HG03457 (cell line): Measurements from ENCODE around the gene CEP192.
"Not testable (repeated sequence)": the region's sequence is repeated elsewhere in the genome, so short reads cannot be mapped to it uniquely, and the experiment has no call there.

ENCODE experiments used
- ATAC-seq: cut with Tn5 transposase; IDR thresholded peaks from one replicate; pipeline ENCODE4 v1.9.1; 2021; ENCODE audit warnings: moderate number of reproducible peaks; ENCODE audit not compliant: unreplicated experiment

The CEP192 gene

DNA sequence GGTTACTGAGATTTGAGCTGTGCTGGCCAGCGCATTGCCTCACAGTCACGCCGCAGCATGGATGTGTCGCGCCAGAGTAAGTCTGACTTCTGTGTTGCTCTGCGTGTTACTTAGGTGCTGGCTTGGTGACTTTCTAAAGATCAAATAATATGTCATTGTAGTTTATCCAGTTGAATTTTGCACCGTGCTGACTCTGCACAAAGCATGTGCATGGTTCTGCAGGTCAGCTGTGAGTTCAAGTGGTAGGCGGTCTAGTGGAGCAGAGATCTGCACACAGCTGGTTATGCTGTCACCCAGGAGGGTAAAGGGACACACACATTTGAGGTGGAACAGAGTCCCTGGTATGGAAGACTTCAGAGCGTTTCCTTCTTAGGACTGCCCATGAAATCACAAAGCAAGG lies 105.1 kb downstream of the CEP192 start:
- ATAC-seq = no peak

DNA sequence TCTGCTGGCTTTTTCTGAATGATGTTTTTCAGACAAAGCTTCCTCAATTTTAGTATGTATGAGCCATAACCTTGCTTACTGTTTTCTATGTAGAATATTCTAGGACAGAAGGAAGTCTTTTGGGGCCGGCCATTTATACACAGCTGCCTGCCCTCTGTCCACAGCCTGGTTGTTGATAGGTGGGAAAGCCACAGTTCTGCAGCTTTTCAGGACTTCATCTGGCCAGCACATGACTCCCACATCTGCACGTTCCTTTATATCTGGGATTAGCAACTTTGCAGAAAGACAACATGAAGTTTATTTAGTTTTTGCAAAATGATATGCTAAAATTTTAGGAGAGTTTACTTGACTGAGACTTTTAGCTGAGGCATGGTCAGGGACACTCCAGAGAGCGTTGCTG lies 105.6 kb downstream of the CEP192 start:
- no peak for ATAC-seq

DNA sequence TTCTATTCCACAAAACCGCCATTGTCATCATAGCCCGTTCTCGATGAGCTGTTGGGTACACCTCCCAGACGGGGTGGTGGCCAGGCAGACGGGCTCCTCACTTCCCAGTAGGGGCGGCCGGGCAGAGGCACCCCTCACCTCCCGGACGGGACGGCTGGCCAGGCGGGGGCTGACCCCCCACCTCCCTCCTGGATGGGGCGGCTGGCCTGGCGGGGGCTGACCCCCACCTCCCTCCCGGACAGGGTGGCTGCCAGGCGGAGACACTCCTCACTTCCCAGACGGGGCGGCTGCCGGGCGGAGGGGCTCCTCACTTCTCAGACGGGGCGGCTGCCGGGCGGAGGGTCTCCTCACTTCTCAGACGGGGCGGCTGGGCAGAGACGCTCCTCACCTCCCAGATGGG lies 106.9 kb downstream of the CEP192 start:
- ATAC-seq = not testable (repeated sequence)

GRCh38 chr18:13099113-13099512 lies 108.0 kb downstream of the CEP192 start:
- no peak for ATAC-seq

DNA sequence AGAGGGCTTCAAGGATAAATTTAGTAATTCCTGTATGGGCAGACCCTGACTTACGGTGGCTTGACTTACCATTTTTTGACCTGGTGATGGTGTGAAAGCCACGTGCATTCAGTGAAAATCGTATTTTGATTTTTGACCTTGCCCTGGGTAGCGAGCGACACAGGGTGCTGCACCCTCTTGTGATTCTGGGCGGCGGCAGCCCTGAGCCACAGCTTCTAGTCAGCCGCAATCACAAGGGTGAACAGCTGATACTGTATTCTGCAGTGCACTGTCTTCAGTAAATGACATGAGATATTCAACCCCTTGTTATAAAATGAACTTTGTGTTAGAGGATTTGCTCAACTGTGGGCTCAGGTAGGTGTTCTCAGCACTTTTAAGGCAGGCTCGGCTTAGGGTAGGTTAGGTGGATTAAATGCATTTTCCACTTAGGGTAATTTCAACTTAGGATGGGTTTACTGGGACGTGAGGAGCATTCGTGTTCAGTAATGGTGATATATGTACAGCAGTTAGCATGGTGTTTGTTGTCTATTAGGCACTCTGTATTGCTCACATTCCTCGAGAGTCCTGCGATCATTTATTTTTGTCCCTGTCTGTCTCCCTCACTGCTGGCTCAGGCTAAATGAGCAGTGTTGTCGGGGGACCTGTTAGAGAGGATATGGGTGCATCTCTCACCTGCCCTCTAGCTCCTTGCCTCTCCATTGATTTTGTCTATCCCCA lies 109.9 kb downstream of the CEP192 start:
- no peak for ATAC-seq

- no peak for ATAC-seq
These were observed 110.6 kb downstream of the CEP192 start for GRCh38 chr18:13101659-13102197.

DNA sequence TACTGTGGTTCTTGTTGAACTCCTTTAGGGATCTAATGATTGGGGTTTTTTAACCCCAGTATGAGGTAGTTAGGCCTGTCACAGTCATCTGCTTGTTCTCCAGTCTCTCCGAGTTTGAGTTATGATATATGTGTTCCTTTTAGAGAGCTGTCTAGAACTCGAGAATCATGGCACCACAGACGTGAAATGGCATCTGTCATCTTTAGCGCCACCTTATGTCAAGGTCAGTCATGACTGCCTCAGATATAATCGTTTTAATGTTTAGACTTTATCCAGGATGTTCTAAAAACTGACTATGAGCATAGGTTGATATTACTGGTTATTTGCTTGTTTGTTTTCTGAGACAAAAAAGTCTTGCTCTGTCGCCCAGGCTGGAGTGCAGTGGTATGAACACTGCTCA lies 112.2 kb downstream of the CEP192 start:
- no peak for ATAC-seq

DNA sequence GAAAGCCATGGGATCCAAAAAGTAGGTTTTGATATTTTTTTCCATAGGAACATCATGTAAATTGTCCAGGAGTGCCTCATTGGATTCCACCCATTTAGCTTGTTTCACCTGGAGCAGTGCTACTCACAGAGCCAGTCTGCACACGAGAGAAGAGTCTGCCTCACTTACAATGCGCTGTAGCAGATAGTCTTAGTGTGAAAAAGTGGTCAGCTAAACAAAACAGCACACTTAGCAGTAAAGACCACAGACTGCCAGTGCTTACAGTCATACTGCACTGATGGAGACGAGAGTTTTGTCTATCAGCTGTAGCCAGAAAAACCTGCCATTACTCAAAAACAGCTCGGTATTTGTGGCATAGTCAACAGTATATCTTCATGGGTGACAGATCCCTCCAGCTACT lies 113.9 kb downstream of the CEP192 start:
- no peak for ATAC-seq

- no peak for ATAC-seq
These were observed 115.9 kb downstream of the CEP192 start for GRCh38 chr18:13107074-13107473.

- no peak for ATAC-seq
These were observed 117.2 kb downstream of the CEP192 start for GRCh38 chr18:13108330-13108729.

DNA sequence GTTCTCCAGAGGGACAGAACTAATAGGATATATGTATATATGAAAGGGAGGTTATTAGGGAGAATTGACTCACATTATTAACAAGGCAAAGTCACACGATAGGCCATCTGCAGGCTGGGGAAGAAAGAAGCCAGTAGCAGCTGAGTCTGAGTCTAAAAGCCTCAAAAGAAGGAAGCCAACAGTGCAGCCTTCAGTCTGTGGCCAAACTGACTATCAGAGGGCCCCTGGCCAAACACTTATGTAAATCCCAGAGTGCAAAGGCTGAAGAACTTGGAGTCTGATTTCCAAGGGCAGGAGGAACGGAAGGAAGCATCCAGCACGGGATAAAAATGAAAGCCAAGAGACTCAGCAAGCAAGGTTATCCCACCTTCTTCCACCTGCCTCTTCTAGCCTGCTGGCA lies 119.4 kb downstream of the CEP192 start:
- no peak for ATAC-seq

- no peak for ATAC-seq
These were observed 121.8 kb downstream of the CEP192 start for GRCh38 chr18:13112982-13113381.

DNA sequence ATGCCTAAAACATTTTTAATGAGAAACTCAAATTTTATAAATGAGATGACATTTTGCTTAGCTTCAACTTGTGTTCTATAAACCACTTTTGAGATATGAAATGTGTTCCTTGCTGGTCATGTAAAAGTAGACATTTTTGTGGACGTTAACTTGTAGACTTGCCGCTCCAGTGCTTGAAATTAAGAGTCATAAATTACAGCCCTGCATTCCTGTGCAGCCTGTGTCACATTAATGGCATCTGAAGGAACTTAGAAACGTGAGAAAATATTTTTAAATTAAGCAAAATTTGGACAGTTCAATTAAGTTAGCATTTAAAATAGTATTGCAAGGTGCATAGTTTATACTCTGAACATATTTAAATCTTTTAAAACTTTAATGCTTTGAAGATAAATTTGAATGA lies 129.1 kb downstream of the CEP192 start:
- ATAC-seq = no peak

DNA sequence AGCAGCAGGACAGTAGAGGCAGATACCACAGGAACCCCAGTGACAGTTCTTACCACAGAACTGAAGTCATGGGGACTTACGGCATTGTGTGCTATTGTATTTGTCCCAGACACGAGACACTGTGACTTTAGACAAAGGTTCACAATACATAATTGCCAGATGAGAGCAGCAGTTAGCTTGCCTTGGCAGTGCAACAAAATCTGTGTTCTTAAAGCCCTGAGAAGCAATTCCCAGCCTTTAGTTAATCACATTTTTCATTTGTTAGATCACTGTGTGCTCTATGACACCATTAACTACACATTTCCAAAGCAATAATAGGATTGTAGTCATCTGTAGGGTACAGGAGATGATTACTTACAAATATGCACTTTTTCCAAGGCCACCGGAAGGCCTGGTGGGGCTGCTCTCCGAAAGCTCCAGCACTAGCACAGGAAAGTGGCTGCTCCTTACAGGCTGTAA lies 129.8 kb downstream of the CEP192 start:
- ATAC-seq = no peak

- ATAC-seq = no peak
These were observed 133.2 kb downstream of the CEP192 start for GRCh38 chr18:13124411-13124810.

DNA sequence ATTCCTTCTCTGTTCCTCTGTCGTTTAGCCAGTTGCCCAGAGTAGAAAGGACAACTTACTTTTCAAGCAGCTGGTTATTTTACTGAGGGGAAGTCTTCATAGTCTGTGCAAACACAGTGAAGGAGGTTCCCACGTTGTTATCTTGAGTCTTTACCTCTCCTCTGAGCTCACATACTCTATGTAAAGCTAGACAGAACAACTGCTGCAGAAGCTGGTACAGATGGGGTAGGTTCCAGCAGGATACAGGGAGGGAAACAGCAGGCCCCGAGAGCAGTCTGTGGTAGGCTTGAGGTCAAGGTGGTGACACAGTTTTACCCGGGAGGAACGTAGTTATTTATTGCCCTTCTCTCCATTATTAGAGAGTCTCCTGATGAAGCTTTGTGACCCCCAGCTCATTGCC lies 134.0 kb downstream of the CEP192 start:
- no peak for ATAC-seq

DNA sequence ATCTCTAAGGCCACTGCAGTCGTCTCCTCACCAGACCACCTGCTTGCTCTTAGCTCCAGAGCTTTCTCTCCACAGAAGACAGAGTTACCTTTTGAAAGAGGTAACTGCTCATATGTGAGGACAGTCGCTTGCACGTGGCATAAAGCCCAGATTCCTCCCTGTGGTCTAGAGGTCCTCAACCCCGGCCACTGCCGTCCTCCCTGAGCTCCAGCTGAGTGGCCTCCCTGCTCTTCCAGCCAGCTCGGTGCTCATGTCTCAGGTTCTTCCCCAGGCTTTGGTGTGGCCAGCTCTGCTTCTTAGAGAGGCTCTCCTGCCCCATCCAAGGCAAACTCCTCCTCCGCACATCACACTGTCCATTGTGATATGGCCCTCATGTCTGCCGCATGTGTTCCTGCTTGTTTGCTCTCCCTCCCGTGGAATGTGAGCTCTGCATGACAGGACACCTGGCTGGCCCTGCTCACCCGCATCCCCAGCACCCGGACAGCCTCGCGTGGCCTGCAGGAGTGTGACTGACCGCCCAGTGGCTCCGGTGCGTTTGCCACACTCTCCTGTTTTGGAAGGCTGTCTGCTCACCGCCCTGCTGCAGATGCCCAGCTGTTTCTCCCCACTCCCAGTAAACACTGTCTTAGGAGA lies 135.9 kb downstream of the CEP192 start:
- ATAC-seq = no peak

GRCh38 chr18:13131283-13131682 lies 140.1 kb downstream of the CEP192 start:
- no peak for ATAC-seq

DNA sequence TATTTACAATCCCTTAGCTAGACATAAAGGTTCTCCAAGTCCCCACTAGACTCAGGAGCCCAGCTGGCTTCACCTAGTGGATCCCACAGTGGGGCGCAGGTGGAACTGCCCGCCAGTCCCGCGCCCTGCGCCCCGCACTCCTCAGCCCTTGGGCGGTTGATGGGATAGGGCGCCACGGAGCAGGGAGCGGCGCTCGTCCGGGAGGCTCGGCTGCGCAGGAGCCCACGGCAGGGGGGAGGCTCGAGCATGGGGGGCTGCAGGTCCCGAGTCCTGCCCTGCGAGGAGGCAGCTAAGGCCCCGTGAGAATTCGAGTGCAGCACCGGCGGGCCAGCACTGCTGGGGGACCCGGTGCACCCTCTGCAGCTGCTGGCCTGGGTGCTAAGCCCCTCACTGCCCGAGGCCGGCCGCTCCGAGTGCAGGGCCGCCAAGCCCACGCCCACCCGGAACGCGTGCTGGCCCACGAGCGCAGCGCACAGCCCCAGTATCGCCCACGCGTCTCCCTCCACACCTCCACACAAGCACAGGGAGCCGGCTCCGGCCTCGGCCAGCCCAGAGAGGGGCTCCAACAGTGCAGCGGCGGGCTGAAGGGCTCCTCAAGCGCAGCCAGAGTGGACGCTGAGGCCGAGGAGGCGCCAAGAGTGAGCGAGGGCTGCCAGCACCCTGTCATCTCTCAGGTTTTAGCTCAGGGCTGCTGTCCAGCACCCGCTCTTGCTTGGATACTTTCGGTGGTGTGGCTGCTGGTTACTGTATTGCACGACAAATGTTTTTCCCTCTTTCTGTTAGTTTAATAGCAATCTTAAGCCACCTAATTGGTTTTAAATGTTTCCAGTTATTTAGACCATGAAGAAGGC lies 143.6 kb downstream of the CEP192 start:
- ATAC-seq = no peak

DNA sequence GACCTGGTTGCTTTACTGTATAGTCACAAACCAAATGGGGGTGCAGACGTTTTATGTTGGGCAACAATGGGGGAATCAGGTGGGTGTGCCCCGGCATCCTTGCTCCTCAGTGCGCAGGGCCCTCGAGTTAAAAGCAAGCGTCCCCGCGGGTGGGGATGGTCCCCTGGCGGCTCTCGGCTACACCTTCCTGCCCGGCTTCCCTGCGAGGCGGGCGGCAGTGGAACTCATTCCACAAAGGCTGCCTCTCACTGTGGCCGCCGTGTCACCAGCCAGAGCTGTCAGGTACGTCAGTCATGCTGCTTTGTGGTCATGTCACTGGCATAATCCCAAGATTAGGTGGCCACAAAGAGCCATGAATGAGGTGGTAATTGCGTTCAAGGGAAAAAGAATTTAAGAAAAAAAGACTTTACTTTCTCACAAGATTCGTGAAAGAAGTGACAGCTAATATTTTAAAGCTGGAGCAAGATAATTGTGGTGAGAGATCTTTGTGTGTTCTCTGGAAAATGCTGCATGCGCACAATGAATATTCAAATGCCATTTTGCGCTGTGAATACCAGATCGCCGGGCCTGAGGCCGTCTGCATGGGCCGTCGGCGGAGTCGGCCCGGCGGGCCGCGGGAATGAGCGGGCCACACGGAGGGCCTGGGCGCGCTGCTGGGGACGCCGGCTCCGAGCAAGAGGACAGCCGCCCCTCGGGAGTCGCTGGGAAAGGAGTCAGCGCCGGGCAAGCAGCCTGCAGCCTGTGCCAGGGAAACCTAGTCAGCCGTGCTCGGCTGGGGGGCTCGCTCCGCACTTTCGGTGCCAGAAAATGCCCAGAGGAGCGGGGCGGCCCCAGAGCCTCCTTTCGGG lies 145.1 kb downstream of the CEP192 start:
- ATAC-seq = no peak
